Measurements from ENCODE around the gene CREB5.

Gene CREB5

DNA sequence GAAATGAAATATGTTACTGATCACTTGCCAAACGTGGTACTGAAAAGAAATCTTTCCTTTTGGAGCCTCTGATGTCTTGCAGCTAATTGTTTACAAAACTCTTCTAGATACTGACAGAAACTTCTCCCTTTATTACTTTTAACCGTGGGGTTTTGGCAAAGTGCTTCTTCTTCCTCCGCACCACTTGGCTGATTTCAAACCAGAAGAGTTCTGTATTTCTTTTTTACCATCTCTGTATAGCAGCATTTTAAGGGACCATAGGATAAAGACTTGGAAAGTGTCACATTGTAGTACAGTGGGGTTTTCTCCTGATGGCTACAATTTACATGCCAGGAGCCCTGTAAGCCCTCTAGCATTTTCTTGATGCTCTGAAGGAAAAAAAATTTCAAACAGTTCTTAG, 21.9 kb upstream of the CREB5 start:
- TF ChIP-seq, protein P1, sequence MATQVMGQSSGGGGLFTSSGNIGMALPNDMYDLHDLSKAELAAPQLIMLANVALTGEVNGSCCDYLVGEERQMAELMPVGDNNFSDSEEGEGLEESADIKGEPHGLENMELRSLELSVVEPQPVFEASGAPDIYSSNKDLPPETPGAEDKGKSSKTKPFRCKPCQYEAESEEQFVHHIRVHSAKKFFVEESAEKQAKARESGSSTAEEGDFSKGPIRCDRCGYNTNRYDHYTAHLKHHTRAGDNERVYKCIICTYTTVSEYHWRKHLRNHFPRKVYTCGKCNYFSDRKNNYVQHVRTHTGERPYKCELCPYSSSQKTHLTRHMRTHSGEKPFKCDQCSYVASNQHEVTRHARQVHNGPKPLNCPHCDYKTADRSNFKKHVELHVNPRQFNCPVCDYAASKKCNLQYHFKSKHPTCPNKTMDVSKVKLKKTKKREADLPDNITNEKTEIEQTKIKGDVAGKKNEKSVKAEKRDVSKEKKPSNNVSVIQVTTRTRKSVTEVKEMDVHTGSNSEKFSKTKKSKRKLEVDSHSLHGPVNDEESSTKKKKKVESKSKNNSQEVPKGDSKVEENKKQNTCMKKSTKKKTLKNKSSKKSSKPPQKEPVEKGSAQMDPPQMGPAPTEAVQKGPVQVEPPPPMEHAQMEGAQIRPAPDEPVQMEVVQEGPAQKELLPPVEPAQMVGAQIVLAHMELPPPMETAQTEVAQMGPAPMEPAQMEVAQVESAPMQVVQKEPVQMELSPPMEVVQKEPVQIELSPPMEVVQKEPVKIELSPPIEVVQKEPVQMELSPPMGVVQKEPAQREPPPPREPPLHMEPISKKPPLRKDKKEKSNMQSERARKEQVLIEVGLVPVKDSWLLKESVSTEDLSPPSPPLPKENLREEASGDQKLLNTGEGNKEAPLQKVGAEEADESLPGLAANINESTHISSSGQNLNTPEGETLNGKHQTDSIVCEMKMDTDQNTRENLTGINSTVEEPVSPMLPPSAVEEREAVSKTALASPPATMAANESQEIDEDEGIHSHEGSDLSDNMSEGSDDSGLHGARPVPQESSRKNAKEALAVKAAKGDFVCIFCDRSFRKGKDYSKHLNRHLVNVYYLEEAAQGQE (IDR thresholded peaks at IDR 0.05; ENCODE audit: insufficient read depth in 1 of 2, low read depth in 2 of 2, low read length in 2 of 2): no peak
- TF ChIP-seq TAF1 (IDR thresholded peaks at IDR 0.05; ENCODE audit: borderline replicate concordance, insufficient read depth, low read length): no peak

DNA sequence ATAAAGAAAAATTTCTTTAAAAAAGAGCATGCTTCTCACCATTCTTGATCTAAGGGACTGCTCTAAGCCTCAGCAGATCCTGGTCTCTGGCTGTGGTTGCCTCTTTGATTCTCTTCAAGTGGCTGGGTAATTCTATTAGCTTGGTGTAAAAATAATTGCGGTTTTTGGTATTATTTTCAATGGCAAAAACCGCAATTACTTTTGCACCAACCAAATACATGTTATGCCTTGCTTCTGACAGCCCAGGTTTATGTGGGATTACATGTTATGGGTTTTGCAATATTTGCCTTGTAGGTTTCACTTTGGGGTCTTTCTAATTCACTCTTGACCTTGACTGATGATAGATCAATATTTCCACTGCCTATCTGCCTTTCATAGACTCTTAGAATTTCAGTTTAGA, 20.0 kb upstream of the CREB5 start:
- TF ChIP-seq POLR2AphosphoS5 (IDR thresholded peaks at IDR 0.05; ENCODE audit: low read depth, low read length) (no peak), FOXP2 (optimal IDR thresholded peaks at IDR 0.05; ENCODE audit: borderline replicate concordance, extremely low read depth, extremely low read length, insufficient read depth) (no peak), TAF1 (IDR thresholded peaks at IDR 0.05; ENCODE audit: borderline replicate concordance, insufficient read depth, low read length) (no peak), SIN3A (IDR thresholded peaks at IDR 0.05; ENCODE audit: borderline replicate concordance, insufficient read depth, low read length) (no peak)
- TF ChIP-seq, protein P1 (IDR thresholded peaks at IDR 0.05; ENCODE audit: insufficient read depth in 1 of 2, low read depth in 2 of 2, low read length in 2 of 2): no peak

DNA sequence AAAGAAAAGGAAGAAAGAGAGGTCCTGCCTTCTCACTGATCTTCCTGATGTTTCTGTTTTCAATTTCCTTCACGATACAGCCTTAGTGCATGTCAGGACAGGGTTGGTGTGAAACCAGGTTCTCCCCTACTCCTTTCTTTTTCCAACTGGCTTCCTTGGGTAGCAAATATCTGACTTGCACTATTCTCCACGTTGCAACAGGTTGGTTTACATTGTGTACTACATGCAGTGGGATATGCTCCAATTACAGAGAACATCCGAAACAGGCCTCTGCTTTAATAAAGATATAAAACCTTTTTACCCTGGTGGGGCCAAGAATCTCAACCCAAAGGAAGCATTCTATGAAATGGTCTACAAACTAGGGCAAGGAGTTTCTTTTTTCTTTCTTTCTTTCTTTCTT, 16.9 kb upstream of the CREB5 start:
- no peak for TF ChIP-seq POLR2AphosphoS5 (IDR thresholded peaks at IDR 0.05; ENCODE audit: low read depth, low read length)
- TF ChIP-seq TAF1 (IDR thresholded peaks at IDR 0.05; ENCODE audit: borderline replicate concordance, insufficient read depth, low read length): no peak
- no peak for TF ChIP-seq FOXP2 (optimal IDR thresholded peaks at IDR 0.05; ENCODE audit: borderline replicate concordance, extremely low read depth, extremely low read length, insufficient read depth)
- TF ChIP-seq, protein P1 (IDR thresholded peaks at IDR 0.05; ENCODE audit: insufficient read depth in 1 of 2, low read depth in 2 of 2, low read length in 2 of 2): no peak
- TF ChIP-seq SIN3A (IDR thresholded peaks at IDR 0.05; ENCODE audit: borderline replicate concordance, insufficient read depth, low read length): no peak

DNA sequence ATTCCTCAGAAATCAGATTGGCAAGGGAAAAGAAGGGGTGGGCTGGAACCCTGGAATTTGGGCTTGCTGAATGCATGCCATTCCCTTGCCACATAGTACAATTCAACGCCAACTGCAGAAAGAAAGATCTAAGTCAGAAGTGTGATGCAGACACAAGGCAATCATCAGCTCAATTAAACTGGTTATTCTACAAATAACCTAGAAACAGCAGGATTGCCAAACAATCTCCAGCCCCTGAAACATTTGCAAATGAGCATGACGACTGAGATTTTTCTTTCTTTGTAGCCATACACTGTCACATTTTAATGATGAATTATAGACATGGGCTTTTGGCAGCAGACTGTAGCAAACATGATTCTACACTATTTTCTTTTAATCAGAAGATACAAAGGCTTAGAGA, 16.5 kb upstream of the CREB5 start:
- TF ChIP-seq FOXP2 (optimal IDR thresholded peaks at IDR 0.05; ENCODE audit: borderline replicate concordance, extremely low read depth, extremely low read length, insufficient read depth) (no peak), SIN3A (IDR thresholded peaks at IDR 0.05; ENCODE audit: borderline replicate concordance, insufficient read depth, low read length) (no peak), TAF1 (IDR thresholded peaks at IDR 0.05; ENCODE audit: borderline replicate concordance, insufficient read depth, low read length) (no peak), POLR2AphosphoS5 (IDR thresholded peaks at IDR 0.05; ENCODE audit: low read depth, low read length) (no peak)
- TF ChIP-seq, protein P1 (IDR thresholded peaks at IDR 0.05; ENCODE audit: insufficient read depth in 1 of 2, low read depth in 2 of 2, low read length in 2 of 2): no peak

DNA sequence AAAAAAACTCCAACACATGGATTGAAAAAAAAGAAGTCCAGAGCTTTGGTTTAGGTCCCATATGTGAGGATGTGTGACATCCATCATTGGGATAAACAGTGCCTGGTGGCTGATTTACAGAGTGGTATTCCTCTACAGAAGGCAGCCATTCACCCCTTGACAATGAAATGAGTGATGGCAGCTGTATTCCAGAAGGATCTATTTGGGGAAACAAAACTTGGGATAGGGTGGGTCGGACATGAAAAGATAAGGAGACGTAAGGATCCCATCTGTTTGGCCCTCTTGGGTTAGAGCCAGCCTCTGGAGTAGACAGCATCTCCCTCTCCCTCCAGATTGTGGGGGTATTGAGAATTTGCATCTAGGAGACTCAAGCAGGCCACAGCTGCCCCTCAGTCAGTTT, 15.2 kb upstream of the CREB5 start:
- TF ChIP-seq SIN3A (IDR thresholded peaks at IDR 0.05; ENCODE audit: borderline replicate concordance, insufficient read depth, low read length) (no peak), POLR2AphosphoS5 (IDR thresholded peaks at IDR 0.05; ENCODE audit: low read depth, low read length) (no peak), FOXP2 (optimal IDR thresholded peaks at IDR 0.05; ENCODE audit: borderline replicate concordance, extremely low read depth, extremely low read length, insufficient read depth) (no peak), TAF1 (IDR thresholded peaks at IDR 0.05; ENCODE audit: borderline replicate concordance, insufficient read depth, low read length) (no peak)
- TF ChIP-seq, protein P1 (IDR thresholded peaks at IDR 0.05; ENCODE audit: insufficient read depth in 1 of 2, low read depth in 2 of 2, low read length in 2 of 2): no peak
